ENCODE data around the gene ACAD8. TPM values are rescaled to one million over a fixed set of nuclear protein-coding genes. Genes with fewer than 3 reads are reported as not detected.

The ACAD8 gene
- total RNA-seq: 13.0 TPM

DNA sequence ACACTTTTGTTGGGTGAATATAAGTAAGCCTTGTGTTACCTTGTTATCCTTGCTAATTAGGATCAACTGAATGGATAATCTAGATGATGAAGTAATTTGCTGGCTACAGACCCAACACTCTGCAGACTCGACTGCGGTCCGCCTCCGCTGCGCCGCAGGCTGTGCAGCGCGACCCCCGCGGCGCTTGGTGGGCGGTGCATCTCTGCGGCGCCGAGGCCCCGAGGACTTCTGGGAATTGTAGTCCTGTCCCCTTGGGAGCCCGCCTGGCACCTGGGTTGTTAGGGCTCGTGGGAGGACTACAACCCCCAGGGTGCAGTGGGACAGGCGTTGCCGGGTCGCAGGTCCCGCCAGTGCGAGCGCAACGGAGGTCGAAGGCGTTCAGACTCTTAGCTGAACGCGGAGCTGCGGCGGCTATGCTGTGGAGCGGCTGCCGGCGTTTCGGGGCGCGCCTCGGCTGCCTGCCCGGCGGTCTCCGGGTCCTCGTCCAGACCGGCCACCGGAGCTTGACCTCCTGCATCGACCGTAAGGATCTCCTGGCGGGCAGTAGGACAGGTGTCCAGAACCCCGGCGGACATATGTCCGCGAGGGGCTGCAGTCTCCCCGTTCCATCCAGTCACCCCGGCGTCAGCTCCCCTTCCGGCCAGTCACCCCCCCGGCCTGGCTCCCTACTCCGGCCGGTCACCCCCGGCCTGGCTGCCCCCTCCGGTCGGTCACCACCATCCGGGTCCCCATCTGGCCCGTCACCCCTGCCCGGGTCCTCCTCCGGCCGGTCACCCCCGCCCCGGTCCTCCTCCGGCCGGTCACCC is at the start of gene ACAD8, which contains the start of gene THYN1:
ACAD8 (plus strand) TSS at position 381 of the 806 bp plus-strand sequence; CDS start at position 414, 33 bp downstream.
THYN1 (minus strand) TSS at position 165 of the 806 bp plus-strand sequence. CDS start 470 bp downstream, outside the sequence.
- peaks cover 15 to 38% (median 31%) of the 10 kb centered on the region in 3 donors for H3K36me3 ChIP-seq (ENCODE audit: control insufficient read depth in 3 of 3, insufficient read depth in 3 of 3, low read length in 3 of 3)
- peak within 1 kb of the TSS; percentile 78 to 87 (median 81) for H3K9ac ChIP-seq (ENCODE audit: low read depth in 1 of 3, low read length in 3 of 3)
- H3K4me3 ChIP-seq (ENCODE audit: low read length in 3 of 3): peak within 1 kb of the TSS; percentile 79 to 96 (median 85)
- no peaks in the 10 kb centered on the region for H3K9me3 ChIP-seq (ENCODE audit: control insufficient read depth in 3 of 3, low read length in 3 of 3)
- H3K27ac ChIP-seq (ENCODE audit: low read depth, low read length): peak within 1 kb of the TSS; percentile 36
- H3K27me3 ChIP-seq (ENCODE audit: control insufficient read depth in 3 of 3, insufficient read depth in 3 of 3, low read length in 3 of 3): no peaks in the 10 kb centered on the region
- peaks cover 14 to 20% (median 18%) of the 10 kb centered on the region in 3 donors for H3K4me1 ChIP-seq (ENCODE audit: control insufficient read depth in 3 of 3, insufficient read depth in 3 of 3, low read length in 3 of 3)

GRCh38 chr11:134205729-134206128 is 47.6 kb upstream of the ACAD8 start:
- Histone ChIP-seq H3K27me3 (ENCODE audit: control insufficient read depth in 3 of 3, insufficient read depth in 3 of 3, low read length in 3 of 3) (no peaks in the 10 kb centered on the region), H3K27ac (ENCODE audit: low read depth, low read length) (no peak overlapping the region), H3K4me1 (ENCODE audit: control insufficient read depth in 3 of 3, insufficient read depth in 3 of 3, low read length in 3 of 3) (no peaks in the 10 kb centered on the region), H3K9ac (ENCODE audit: low read depth in 1 of 3, low read length in 3 of 3) (no peak overlapping the region), H3K36me3 (ENCODE audit: control insufficient read depth in 3 of 3, insufficient read depth in 3 of 3, low read length in 3 of 3) (peaks cover 26 to 62% (median 47%) of the 10 kb centered on the region in 3 donors), H3K9me3 (ENCODE audit: control insufficient read depth in 3 of 3, low read length in 3 of 3) (no peaks in the 10 kb centered on the region), H3K4me3 (ENCODE audit: low read length in 3 of 3) (no peak overlapping the region)

DNA sequence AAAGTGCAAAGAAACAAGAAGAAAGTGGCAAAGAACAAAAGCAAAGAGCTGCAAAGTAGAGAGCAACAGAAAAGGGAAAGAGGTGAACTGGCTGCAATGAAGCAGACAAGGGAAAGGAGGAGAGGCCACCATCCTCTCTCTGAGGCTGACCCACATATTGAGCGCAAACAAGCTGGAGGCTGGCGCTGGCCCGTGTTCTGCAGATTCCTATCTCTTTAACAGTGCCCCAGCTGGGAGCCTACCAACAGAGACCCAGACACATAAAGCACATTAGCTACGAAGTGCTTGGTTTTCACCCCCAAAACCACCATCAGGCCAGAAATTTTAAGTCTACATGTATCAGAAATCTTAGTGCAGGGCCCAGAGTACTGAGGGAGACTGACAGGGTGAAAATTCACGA is 47.2 kb upstream of the ACAD8 start:
- H3K9me3 ChIP-seq (ENCODE audit: control insufficient read depth in 3 of 3, low read length in 3 of 3): no peaks in the 10 kb centered on the region
- no peaks in the 10 kb centered on the region for H3K27me3 ChIP-seq (ENCODE audit: control insufficient read depth in 3 of 3, insufficient read depth in 3 of 3, low read length in 3 of 3)
- no peak overlapping the region for H3K4me3 ChIP-seq (ENCODE audit: low read length in 3 of 3)
- no peaks in the 10 kb centered on the region for H3K4me1 ChIP-seq (ENCODE audit: control insufficient read depth in 3 of 3, insufficient read depth in 3 of 3, low read length in 3 of 3)
- no peak overlapping the region for H3K9ac ChIP-seq (ENCODE audit: low read depth in 1 of 3, low read length in 3 of 3)
- no peak overlapping the region for H3K27ac ChIP-seq (ENCODE audit: low read depth, low read length)
- peaks cover 23 to 59% (median 46%) of the 10 kb centered on the region in 3 donors for H3K36me3 ChIP-seq (ENCODE audit: control insufficient read depth in 3 of 3, insufficient read depth in 3 of 3, low read length in 3 of 3)

GRCh38 chr11:134207538-134208239 is 45.7 kb upstream of the ACAD8 start:
- Histone ChIP-seq H3K36me3 (ENCODE audit: control insufficient read depth in 3 of 3, insufficient read depth in 3 of 3, low read length in 3 of 3) (peaks cover 12 to 46% (median 36%) of the 10 kb centered on the region in 3 donors), H3K9me3 (ENCODE audit: control insufficient read depth in 3 of 3, low read length in 3 of 3) (no peaks in the 10 kb centered on the region), H3K9ac (ENCODE audit: low read depth in 1 of 3, low read length in 3 of 3) (no peak overlapping the region)

GRCh38 chr11:134215836-134216235 is 37.5 kb upstream of the ACAD8 start:
- Histone ChIP-seq H3K9me3 (ENCODE audit: control insufficient read depth in 3 of 3, low read length in 3 of 3) (no peaks in the 10 kb centered on the region), H3K36me3 (ENCODE audit: control insufficient read depth in 3 of 3, insufficient read depth in 3 of 3, low read length in 3 of 3) (peaks cover 2 to 20% (median 20%) of the 10 kb centered on the region in 3 donors), H3K27me3 (ENCODE audit: control insufficient read depth in 3 of 3, insufficient read depth in 3 of 3, low read length in 3 of 3) (no peaks in the 10 kb centered on the region), H3K9ac (ENCODE audit: low read depth in 1 of 3, low read length in 3 of 3) (no peak overlapping the region), H3K4me1 (ENCODE audit: control insufficient read depth in 3 of 3, insufficient read depth in 3 of 3, low read length in 3 of 3) (no peaks in the 10 kb centered on the region), H3K4me3 (ENCODE audit: low read length in 3 of 3) (no peak overlapping the region), H3K27ac (ENCODE audit: low read depth, low read length) (no peak overlapping the region)

More at GRCh38 chr11:134207538-134208239, 45.7 kb upstream of the ACAD8 start:
- Histone ChIP-seq H3K27me3 (ENCODE audit: control insufficient read depth in 3 of 3, insufficient read depth in 3 of 3, low read length in 3 of 3) (no peaks in the 10 kb centered on the region), H3K4me1 (ENCODE audit: control insufficient read depth in 3 of 3, insufficient read depth in 3 of 3, low read length in 3 of 3) (no peaks in the 10 kb centered on the region), H3K27ac (ENCODE audit: low read depth, low read length) (no peak overlapping the region), H3K4me3 (ENCODE audit: low read length in 3 of 3) (no peak overlapping the region)

DNA sequence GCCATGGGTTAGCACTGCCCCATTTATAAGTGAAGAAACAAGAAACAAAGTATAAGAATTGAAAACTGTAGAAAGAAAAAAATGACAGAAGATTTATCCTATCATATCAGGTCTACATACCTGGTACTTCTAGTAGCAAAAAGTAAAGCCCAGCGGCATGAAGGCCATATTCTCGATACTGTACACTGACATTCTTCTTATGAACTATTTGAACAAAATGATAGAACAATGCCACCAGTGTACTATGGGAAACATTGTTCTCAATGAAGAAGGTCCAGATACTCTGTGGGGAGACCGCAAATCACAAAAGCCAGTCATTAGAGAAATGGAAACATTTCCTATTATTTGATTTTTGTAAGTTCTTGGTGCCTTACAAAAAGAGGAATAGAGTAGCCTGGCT is 36.6 kb upstream of the ACAD8 start:
- no peak overlapping the region for H3K9ac ChIP-seq (ENCODE audit: low read depth in 1 of 3, low read length in 3 of 3)
- H3K27ac ChIP-seq (ENCODE audit: low read depth, low read length): no peak overlapping the region
- no peaks in the 10 kb centered on the region for H3K9me3 ChIP-seq (ENCODE audit: control insufficient read depth in 3 of 3, low read length in 3 of 3)
- no peak overlapping the region for H3K4me3 ChIP-seq (ENCODE audit: low read length in 3 of 3)
- no peaks in the 10 kb centered on the region for H3K27me3 ChIP-seq (ENCODE audit: control insufficient read depth in 3 of 3, insufficient read depth in 3 of 3, low read length in 3 of 3)
- peaks cover 2 to 20% (median 20%) of the 10 kb centered on the region in 3 donors for H3K36me3 ChIP-seq (ENCODE audit: control insufficient read depth in 3 of 3, insufficient read depth in 3 of 3, low read length in 3 of 3)
- no peaks in the 10 kb centered on the region for H3K4me1 ChIP-seq (ENCODE audit: control insufficient read depth in 3 of 3, insufficient read depth in 3 of 3, low read length in 3 of 3)

- peaks cover 24 to 39% (median 28%) of the 10 kb centered on the region in 3 donors for H3K4me1 ChIP-seq (ENCODE audit: control insufficient read depth in 3 of 3, insufficient read depth in 3 of 3, low read length in 3 of 3)
- peak overlapping the region; percentile 90 to 98 (median 98) for H3K4me3 ChIP-seq (ENCODE audit: low read length in 3 of 3)
- peak overlapping the region; percentile 66 to 96 (median 84) for H3K9ac ChIP-seq (ENCODE audit: low read depth in 1 of 3, low read length in 3 of 3)
- H3K36me3 ChIP-seq (ENCODE audit: control insufficient read depth in 3 of 3, insufficient read depth in 3 of 3, low read length in 3 of 3): peaks cover 2 to 9% (median 9%) of the 10 kb centered on the region in 3 donors
- H3K27ac ChIP-seq (ENCODE audit: low read depth, low read length): no peak overlapping the region
- H3K27me3 ChIP-seq (ENCODE audit: control insufficient read depth in 3 of 3, insufficient read depth in 3 of 3, low read length in 3 of 3): no peaks in the 10 kb centered on the region
- no peaks in the 10 kb centered on the region for H3K9me3 ChIP-seq (ENCODE audit: control insufficient read depth in 3 of 3, low read length in 3 of 3)
Measured at GRCh38 chr11:134223121-134223520, 30.2 kb upstream of the ACAD8 start.

DNA sequence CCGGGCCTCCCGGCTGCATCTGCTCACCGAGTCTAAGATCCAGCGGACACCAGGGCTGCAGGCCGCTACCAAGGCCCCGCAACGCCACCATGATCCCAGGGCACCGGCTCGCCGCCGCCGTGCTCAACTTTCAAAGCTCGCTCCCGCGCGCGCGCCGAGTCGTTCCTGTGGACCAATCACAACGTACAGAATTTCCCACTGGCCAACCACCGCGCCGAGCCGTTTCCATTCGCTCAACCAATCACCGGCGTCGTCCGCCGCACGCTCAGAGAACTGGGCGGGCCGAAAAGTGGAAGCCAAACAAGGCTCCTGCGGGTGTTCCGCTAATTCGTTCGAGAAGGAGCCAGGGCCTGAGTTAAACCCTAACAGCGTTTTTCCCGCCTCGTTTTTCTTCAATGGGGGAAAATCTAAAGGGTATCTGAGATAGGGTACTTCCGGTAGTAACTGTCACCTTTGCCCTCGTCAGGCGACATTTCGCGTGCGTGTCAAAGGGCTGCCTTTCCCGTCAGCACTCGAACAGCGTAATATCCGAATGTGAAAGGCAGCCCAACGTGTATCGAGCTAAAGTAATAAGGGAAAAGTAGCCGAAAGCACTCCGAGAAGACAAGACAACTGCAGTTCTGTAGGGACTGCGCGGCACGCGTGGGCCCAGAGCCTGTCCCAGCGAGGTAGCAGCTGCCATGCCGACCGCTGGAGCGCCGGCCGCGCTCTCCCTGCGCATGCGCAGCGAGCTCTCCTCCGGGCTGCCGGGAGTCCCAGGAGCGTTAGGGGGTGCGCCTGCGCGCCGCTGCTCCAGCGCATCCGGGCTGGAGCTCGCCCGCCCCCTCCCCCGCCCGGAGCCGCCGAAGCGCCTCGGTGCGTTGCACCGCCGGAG is 29.3 kb upstream of the ACAD8 start, which contains the start of the genes NCAPD3 and VPS26B:
NCAPD3 (minus strand) TSS at position 132 of the 874 bp plus-strand sequence; CDS start at position 91, 41 bp downstream.
VPS26B (plus strand) TSS at position 836 of the 874 bp plus-strand sequence. CDS start 452 bp downstream, outside the sequence.
- Histone ChIP-seq H3K9ac (ENCODE audit: low read depth in 1 of 3, low read length in 3 of 3) (peak within 1 kb of the TSS; percentile 84 to 96 (median 95)), H3K36me3 (ENCODE audit: control insufficient read depth in 3 of 3, insufficient read depth in 3 of 3, low read length in 3 of 3) (peaks cover 2 to 4% (median 2%) of the 10 kb centered on the region in 3 donors), H3K4me1 (ENCODE audit: control insufficient read depth in 3 of 3, insufficient read depth in 3 of 3, low read length in 3 of 3) (peaks cover 24 to 40% (median 31%) of the 10 kb centered on the region in 3 donors), H3K27ac (ENCODE audit: low read depth, low read length) (peak within 1 kb of the TSS; percentile 97), H3K4me3 (ENCODE audit: low read length in 3 of 3) (peak within 1 kb of the TSS; percentile 90 to 98 (median 98)), H3K27me3 (ENCODE audit: control insufficient read depth in 3 of 3, insufficient read depth in 3 of 3, low read length in 3 of 3) (no peaks in the 10 kb centered on the region), H3K9me3 (ENCODE audit: control insufficient read depth in 3 of 3, low read length in 3 of 3) (no peaks in the 10 kb centered on the region)
